ENCODE measurements around the gene COPG2. TPM values are rescaled to one million over a fixed set of nuclear protein-coding genes. Genes with fewer than 3 reads are reported as not detected.
"Not testable (repeated sequence)": the region's sequence is repeated elsewhere in the genome, so short reads cannot be mapped to it uniquely, and the experiment has no call there.

Gene COPG2, protein sequence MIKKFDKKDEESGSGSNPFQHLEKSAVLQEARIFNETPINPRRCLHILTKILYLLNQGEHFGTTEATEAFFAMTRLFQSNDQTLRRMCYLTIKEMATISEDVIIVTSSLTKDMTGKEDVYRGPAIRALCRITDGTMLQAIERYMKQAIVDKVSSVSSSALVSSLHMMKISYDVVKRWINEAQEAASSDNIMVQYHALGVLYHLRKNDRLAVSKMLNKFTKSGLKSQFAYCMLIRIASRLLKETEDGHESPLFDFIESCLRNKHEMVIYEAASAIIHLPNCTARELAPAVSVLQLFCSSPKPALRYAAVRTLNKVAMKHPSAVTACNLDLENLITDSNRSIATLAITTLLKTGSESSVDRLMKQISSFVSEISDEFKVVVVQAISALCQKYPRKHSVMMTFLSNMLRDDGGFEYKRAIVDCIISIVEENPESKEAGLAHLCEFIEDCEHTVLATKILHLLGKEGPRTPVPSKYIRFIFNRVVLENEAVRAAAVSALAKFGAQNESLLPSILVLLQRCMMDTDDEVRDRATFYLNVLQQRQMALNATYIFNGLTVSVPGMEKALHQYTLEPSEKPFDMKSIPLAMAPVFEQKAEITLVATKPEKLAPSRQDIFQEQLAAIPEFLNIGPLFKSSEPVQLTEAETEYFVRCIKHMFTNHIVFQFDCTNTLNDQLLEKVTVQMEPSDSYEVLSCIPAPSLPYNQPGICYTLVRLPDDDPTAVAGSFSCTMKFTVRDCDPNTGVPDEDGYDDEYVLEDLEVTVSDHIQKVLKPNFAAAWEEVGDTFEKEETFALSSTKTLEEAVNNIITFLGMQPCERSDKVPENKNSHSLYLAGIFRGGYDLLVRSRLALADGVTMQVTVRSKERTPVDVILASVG
- 60.8 TPM for total RNA-seq

DNA sequence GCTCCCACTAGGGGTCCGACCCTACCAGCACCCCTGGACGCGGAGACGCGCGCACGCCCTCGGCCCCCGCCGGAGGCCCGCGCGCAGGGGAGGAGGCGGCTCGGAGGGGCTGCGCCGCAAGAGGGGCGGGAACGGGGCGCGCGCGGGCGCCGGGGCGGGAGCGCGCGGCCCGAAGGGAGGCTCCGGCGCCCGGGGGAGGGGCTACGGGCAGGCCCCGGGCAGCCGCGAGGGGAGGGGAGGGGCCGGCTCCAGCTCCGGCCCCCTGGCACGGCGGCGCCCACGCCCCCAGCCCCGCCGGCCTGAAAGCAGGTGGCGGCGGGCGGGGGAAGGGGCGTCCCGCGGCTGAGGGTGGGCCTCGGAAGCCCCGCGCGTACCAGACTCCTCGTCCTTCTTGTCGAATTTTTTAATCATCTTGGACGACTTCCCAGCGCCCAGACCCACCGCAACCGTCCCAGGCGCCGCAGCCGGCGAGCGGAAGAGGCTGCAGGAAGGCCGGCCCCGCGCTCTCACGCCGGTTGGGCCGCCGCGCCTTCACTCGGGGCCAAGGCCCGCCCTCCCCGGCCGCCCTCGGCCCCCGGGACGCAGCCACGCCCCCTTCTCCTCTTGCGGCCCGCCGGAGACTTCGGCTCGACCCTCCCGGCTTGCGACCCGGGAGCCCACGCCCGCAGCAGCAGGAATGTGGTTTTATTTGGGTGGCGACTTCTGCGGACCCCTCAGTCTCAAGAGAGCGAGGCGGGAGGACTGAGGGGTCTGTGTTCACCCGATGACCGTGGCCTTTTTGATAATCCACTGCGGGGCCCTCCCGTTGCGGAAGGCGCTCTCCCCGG lies at the start of gene COPG2:
Gene COPG2, minus strand, starts transcription at position 491 of the 827 bp plus-strand sequence. Its CDS starts 80 bp downstream, at position 411.
- peak; percentile 71 for DNase-seq

DNA sequence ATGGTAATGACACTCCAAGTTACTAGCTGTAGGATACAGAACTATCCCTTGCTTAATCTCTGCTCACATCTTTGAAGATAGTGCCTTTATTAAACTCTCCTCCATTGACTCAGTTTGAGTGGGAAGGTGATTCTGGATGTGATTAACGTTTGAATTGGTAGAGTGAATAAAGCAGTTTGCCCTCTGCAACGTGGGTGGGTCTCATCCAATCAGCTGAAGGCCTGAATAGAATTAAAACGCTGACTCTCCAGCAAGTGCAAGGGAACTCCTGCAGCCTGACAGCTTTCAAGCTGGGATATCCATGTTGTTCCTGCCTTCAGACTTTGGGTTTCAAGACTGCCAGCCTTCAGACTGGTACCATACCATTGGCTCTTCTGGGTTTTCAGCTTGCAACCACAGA lies 43.9 kb upstream of the COPG2 start:
- no peak for DNase-seq

DNA sequence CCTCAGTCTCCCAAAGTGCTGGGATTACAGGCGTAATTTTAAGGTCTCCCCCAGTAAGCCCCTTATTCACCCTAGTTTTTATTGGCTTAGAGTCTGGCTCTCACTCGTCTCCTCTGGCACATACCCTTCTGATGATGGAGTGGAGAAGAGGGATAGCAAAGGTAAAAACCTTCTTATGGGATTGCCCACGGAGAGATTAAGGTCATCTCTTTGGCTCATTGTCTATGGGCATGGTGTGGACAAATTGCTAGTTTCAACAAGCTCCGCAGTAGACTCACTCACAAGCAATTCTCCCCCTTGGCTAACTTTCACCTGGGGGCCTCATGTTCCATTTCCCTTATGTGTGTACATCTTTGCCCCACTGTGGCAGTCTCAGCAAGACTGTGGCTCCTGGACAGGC lies 40.2 kb upstream of the COPG2 start:
- DNase-seq, result no peak

DNA sequence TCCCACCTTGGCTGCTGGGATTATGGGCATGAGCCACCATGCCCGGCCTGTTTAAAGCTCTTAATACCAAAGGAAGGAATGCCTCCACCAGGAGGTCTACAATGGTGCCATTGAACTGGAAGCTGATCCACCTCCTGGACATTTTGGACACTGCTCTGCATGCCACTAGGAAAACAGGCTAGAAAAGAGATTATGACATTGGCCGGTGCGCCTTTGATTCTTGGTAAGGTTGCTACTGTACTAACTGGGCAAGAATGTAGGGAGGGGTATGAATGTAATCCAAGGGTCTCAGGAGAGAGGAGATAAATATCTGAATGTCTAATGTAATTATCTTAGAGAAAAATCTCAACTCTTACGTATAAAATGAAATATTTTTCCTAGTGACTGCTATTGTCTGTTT lies 39.5 kb upstream of the COPG2 start:
- DNase-seq, result no peak

DNA sequence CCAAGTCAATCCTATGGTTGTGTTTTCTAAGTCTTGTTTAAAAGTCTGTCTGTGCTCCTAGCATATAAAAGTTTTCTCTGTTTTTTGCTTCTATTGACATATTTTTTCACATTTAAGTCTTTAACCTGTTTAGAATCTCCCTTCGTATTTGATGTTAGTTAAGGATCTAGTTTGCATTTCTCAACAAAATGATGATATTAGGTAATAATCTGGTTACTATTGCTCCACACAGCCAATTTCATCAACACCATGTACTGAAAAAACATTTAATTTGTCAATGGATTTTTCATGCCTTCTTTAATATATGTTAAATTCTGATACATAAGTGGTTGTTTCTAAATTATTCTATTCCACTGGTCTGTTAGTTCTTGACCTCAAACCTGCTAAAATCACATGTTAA lies 35.3 kb upstream of the COPG2 start:
- DNase-seq, result no peak

DNA sequence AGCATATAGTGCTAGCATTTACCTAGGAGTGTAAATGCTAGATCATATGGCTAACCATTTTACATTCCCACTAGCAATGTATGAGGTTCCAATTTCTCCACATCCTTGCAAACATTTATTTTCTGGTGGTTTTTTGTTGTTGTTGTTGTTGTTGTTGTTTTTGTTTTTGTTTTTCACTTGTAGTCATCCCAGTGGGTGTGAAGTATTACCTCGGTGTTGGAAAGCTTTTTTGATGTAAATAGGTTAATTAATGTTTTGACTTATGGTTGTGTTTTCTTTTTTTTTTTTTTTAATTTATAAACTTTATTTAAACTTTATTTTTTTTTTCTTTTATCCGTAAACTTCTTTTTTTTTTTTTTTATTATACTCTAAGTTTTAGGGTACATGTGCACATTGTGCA lies 33.1 kb upstream of the COPG2 start:
- no peak for DNase-seq

DNA sequence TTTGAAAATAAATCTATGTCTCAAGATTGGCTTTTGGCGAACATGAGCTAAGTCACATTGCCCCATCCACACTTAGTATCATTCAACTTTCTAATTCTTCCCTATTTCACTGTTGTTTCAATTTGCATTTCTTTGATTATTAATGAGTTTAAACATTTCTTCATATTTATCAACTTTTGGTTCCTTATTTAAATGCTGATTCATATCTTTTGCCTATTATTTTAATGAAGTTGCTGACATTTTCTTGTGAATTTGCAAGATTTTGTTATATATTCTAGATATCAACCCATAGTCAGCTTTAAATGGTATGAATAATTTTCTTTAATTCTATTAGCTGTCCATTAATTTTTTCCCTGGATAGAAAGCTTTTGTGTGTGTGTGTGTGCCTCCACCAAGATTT lies 32.2 kb upstream of the COPG2 start:
- no peak for DNase-seq

DNA sequence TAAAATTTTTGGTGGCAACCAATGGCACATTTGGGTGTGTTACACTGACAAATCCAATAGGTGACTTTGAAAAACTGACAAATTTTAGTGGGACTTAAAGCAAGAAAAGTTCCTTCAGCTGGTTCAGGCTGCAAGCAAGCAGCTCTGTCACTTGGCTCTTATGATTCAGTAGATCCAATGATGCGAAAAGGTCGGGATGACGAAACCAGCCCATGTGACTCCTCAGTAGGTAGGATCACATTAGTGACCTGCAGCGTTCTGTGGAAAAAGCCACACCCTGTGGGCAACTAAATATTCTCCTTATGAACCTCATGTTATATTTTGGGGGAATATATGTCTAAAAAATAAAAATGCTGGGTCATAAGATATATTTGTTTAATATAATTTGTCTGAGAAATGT lies 31.1 kb upstream of the COPG2 start:
- no peak for DNase-seq

DNA sequence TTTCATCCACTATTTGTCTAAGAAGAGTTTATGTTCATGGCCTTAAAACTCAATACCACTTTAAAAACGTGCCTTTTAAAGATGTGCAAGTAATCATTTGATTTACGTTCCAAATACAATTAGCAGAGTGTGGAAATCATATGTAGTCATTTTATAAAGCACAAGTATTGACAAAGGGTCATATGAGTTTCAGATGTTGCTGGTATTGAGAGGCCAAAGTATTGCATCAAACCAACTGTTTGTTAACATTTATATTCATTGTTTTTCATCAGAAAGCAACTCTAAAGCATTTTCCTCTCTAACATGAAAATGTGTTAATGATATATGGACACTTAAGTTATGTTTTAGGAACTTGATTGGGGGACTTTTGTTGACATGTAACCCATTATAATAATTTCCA lies 29.3 kb upstream of the COPG2 start:
- DNase-seq, result no peak

DNA sequence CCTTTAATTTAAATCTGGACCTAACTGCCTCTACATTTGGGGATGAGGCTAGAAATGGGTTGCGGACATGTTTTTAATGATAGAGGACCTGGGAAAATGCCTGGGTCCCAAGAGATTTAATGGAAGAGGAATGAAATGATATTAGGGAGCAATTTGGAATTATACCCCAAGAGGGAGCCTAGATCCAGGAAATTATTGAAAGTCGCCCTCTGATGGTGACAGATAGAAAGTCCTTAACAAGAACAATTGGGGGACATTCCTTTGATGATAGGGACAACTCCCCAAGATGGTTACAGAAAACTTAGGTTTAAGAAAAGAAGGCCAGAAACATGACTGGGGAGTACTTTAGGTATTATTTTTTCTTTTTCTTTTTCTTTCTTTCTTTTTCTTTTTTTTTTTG lies 27.3 kb upstream of the COPG2 start:
- DNase-seq, result no peak

DNA sequence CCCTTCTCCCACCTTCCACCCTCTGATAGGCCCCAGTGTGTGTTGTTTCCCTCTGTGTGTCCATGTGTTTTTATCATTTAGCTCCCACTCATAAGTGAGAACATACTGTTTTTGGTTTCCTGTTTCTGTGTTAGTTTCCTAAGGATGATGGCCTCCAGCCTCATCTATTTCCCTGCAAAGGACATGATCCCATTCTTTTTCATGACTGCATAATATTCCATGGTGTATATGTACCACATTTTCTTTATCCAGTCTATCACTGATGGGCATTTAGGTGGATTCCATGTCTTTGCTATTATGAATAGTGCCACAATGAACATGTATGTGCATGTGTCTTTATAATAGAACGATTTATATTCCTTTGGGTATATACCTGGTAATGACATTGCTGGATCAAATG lies 23.8 kb upstream of the COPG2 start:
- DNase-seq, result not testable (repeated sequence)

DNA sequence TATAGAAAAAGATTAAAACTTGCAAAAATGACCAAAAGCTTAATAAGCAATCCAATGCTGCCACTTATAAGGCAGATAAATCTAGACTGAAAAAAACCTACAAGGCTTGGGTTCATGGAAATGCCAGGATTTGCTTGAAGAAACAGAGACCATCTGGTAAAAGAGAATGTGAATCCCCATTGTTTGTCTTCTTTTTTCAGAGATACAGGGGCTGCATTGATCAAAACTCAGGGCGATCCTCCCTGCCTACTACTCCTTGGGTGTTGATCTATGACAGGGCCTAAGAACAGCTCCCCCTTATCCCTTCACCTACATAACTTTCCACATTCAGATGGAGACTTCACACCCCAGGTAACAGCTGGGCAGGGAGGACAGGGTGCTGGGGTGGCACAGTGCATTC lies 21.1 kb upstream of the COPG2 start:
- DNase-seq, result no peak

DNA sequence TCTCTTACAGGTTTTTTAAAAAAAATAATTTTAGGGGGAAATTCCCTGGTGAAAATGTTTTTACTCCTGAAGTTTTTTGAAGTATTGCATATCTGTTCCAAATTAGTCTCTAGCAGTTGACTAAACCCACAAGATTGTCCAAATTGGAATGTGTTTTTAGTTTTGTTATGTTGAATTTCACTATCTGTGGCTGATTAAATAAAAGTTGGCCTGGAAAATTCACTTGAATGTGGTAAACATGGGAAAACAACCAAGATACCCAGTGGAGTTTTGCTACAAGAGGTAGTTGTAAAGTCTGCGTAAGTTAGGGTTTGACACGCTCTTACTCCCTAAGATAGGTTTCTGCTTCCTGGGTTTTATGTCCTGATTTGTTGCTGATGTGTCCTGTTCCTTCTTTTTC lies 14.5 kb upstream of the COPG2 start:
- no peak for DNase-seq

DNA sequence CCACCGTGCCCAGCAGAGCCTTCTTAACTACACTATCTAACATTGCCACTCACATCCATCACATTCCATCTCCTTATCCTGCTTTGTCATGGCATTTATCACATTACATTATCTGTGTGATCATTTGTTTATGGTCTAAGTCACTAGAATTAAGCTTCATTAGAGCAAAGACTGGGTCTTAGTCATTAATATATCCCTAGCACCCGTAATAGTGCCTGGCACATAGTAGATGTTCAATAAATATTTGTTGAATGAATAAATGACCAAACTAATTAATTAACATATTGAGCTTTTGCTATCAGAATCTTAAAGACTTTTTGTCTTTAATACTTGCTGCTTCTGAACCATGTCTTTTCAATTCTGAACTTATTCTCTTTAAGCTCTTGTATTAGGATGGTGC lies 5.9 kb upstream of the COPG2 start:
- no peak for DNase-seq

DNA sequence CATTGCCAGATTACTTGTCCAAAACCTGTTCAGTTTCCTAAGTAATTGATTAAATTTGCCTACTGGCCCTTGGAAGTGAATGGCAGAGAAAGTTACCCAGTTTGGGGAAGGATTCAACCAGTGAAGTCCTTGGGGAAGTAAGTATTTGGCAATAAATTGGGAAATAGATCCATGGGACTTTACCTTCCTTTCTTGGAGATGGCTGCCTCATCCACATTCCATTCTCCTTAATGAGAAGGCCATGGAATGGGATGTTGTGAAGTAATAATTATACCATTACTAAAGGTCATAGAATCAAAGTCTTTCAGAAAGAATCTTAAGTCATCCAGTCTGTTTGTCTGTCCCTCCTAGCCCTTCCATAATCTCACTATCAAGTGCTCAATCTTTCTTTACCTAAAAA lies 4.5 kb upstream of the COPG2 start:
- DNase-seq, result no peak

DNA sequence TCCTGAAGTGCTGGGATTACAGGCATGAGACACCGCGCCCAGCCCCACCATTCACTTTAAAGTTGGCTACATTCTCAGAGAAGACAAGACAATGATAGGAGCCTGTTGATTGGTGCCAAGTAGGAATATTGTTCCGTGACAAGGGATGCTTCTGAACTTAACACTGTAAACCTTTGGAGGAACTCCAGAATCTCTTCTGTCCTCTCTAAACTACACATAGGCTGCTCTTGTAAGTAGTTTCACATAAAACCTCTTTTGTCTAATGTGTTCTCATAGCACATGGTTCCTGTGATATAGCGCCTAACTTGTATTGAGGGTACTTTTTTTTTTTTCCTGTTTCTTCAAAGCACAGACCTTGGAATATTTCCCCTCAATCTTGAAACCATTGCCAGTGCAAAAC lies 3.6 kb upstream of the COPG2 start:
- no peak for DNase-seq

DNA sequence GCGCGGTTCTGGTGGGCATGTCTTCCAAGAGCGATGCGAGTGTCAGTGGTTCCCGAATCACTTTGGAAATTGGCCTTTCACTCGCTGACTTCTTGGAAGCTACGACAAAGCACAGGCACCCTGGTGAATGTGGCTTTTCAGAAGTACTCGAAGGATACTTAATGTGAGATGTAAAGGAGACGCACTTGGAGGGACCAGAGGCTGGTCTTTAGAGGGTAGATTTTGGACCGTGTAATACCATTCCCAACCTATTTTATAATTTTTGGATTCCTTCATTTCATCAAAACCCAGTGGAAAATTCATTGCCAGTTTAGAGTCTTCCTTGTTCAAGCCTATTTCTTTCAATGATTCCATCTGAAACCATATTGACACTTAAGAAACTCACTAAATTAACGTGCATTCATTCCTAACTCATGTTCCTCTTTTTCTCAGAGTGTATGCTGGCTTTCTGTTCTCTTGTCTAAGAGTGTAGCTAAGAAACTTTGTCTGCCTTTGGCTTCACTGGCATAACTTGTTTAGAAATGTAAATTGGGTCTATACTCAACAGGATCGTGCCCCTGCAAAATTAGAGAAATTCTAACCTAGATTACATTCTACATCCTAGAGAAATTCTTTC lies 645 bp upstream of the COPG2 start:
- no peak for DNase-seq

DNA sequence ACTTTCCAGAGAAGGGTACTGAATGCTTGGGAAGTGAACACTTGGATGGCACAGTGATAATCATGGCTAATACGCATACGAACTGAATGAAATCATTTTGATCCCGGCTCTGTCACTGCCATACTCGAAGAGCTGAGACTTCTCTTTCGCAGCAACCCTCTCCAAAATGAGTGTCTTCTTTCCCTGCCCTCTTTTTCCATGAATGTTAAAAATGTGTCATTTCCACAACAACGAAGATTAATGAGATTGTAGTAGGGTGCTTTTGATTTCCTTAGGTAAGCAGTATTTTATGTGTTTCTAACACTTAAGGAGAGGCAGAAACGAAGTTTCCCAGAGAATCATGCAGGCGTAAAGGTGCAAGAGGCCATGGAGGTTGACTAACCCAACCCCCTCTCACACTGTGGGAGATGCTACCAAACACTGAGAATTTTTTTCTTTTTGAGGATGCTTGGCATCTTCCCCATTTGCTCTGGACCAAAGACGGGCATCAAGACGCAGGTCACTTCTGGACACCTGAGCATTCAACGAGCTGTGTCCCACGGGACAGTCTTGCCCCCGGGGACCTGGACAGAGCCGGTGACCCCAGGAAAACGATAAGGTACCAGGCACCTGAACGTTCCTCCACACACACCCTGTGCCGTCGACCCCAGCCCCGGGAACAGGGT lies 823 bp downstream of the COPG2 start:
- DNase-seq, result no peak

DNA sequence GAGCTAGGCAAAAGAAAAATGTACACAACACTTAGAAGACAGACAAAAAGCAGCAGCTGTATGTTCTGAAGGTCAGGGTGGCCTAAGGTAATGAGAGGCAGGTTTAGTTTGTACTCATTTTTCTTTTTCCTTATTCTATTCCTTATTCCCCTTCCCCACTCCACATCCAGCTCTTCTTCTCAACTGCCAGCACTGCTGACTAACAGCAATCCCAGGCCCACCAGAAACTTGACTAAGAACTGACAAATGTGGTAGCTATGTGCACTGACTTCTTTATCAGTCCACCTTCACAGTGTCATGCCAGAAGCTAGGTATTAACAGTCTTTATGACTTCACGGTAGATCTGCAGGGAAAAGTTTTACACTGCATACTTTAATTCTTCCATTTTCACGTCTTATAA lies 6.1 kb downstream of the COPG2 start:
- DNase-seq, result no peak

DNA sequence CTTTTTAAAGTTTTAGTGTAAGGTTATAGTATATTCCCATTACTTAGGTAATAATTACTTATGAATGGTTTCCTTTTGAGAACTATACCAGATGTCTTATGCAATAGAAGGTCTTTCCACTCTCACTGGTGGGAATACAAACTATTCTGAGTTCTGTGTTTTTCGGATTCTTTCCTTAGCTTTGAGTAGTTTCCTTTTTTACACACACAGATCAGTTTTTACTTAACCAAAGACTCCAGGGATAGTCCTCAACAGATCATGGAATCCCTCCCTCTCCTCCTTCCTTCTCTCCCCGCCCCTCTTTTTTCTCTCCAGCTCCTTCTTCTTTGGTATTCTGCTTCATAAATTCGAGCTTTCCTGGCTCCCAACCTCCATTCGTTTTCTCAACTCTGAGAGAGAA lies 13.3 kb downstream of the COPG2 start:
- DNase-seq, result no peak

DNA sequence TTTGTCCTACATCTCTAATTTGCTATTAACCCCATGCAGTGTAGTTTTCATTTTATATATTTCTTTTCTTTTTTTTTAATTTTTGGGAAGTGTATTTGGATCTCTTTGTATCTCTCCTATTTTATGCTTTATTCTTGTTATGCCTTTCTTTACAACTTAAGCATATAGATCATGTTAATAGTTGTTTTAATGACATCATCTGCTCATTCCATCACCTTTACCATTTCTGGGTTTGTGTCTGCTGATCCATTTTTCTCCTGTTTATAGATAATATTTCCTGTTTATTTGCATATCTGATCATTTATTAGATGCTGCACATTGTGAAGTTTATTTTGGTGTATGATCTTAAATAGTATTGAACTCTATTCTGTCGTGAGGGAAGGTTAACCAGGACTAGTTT lies 13.7 kb downstream of the COPG2 start:
- DNase-seq, result no peak

DNA sequence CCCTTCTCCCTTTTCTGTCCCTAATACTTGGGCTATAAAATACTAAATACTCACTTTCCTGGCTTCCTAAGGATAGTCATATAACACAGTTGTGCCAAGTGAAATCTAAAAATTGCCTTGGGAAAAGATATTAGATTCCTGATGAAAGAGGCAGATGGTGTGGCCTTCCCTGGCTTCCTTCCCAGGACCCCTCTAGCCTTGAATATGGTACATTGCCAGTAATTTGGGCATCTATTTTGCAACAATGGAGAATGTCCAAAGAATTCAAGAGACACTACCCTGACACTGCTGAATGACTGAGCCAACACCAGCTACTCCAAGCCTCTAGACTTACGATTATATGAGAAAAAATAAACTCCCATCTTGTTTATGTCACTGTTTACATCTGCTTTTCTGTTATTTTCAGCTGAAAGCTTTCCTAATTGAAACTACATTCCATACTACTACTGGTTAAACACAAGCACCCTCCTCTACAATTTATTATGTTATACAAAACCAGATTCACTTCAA lies 17.9 kb downstream of the COPG2 start:
- no peak for DNase-seq

Data from occipital lobe (tissue), 2 donors.